Loucy (cell line): ENCODE results near the gene ZNF581.

ENCODE experiments used
- H2AFZ ChIP-seq: fragments of 200-600 bp; sonication (generic); 2 replicates; pipeline ENCODE4 v1.6.0; 2016; ENCODE audit warnings: antibody characterized with exemption, mild to moderate bottlenecking, low read length, moderate library complexity
- H3F3A ChIP-seq: fragments of 200-600 bp; 2 replicates; pipeline ENCODE4 v1.6.0; 2016; ENCODE audit warnings: antibody characterized with exemption, low read depth, mild to moderate bottlenecking
- H3K27me3 ChIP-seq: fragments of 200-600 bp; sonication (generic); 2 replicates; pipeline ENCODE4 v1.6.1; 2014; ENCODE audit warnings: low read length, mild to moderate bottlenecking; ENCODE audit not compliant: insufficient read depth, poor library complexity, severe bottlenecking
- H3K36me3 ChIP-seq: fragments of 200-600 bp; sonication (generic); 2 replicates; pipeline ENCODE4 v1.6.1; 2016; ENCODE audit warnings: low read length; ENCODE audit not compliant: insufficient read depth
- H3K4me1 ChIP-seq: fragments of 200-600 bp; sonication (generic); 2 replicates; pipeline ENCODE4 v1.5.1; 2014; ENCODE audit warnings: low read length, mild to moderate bottlenecking; ENCODE audit not compliant: insufficient read depth, poor library complexity, severe bottlenecking
- H3K4me2 ChIP-seq: fragments of 200-600 bp; sonication (generic); 2 replicates; pipeline ENCODE4 v1.6.0; 2014; ENCODE audit warnings: antibody characterized with exemption, low read length, low read depth, mild to moderate bottlenecking; ENCODE audit not compliant: poor library complexity, severe bottlenecking
- H3K4me3 ChIP-seq: fragments of 200-600 bp; sonication (generic); 2 replicates; pipeline ENCODE4 v1.5.1; 2014; ENCODE audit warnings: low read length, mild to moderate bottlenecking, mixed read lengths; ENCODE audit not compliant: poor library complexity, severe bottlenecking
- H3K79me2 ChIP-seq: fragments of 200-600 bp; sonication (generic); 2 replicates; pipeline ENCODE4 v1.6.1; 2014; ENCODE audit warnings: low read length; ENCODE audit not compliant: insufficient read depth
- H3K9ac ChIP-seq: fragments of 200-600 bp; sonication (generic); 2 replicates; pipeline ENCODE4 v1.6.0; 2014; ENCODE audit warnings: mild to moderate bottlenecking, low read depth, low read length, moderate library complexity; ENCODE audit not compliant: poor library complexity, severe bottlenecking
- H3K9me2 ChIP-seq: fragments of 200-600 bp; sonication (generic); replicated peaks from 2 replicates; pipeline ENCODE4 v1.6.1; 2016; ENCODE audit warnings: low read depth, low read length, mixed read lengths
- H3K9me3 ChIP-seq: fragments of 200-600 bp; sonication (generic); 2 replicates; pipeline ENCODE4 v1.6.1; 2014; ENCODE audit warnings: mild to moderate bottlenecking, antibody characterized with exemption, low read length, low read depth; ENCODE audit not compliant: insufficient read depth
- H4K20me1 ChIP-seq: fragments of 200-600 bp; sonication (generic); 2 replicates; pipeline ENCODE4 v1.6.0; 2014; ENCODE audit warnings: antibody characterized with exemption, low read length, mild to moderate bottlenecking; ENCODE audit not compliant: insufficient read depth, poor library complexity, severe bottlenecking
- EZH2phosphoT487 ChIP-seq: fragments of 200-600 bp; IDR thresholded peaks from 2 replicates; pipeline ENCODE4 v1.6.1; 2018; ENCODE audit warnings: antibody characterized with exemption, mild to moderate bottlenecking, moderate library complexity, borderline replicate concordance
- TF ChIP-seq, protein P1 (sequence below): fragments of 200-600 bp; sonication (generic); conservative IDR thresholded peaks from 2 replicates; pipeline ENCODE4 v1.5.1; 2014; ENCODE audit warnings: mild to moderate bottlenecking, antibody characterized with exemption, low read length

ZNF581 gene

DNA sequence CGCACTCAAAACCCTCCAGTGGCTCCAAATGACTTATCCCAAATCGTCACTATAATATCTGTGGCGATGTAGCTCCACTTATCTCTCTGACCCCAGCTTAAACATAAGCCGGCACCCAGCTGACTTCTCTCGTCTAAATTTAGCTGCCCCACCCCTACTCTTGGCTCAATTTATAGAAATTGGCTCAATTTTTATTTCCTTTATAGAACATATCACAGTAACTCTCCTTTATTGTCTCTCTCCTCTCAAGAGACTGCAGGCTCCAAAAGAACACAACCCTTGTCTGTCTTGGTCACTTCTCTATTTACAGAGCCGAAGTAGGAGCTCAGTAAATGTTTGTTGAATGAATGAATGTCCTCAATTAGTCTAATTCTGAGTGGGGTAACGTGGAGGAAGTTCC, 19.9 kb upstream of the ZNF581 start:
- peak overlapping the region; percentile 66 for H3K4me2 ChIP-seq
- no peak overlapping the region for H2AFZ ChIP-seq

GRCh38 chr19:55624109-55625003, 19.1 kb upstream of the ZNF581 start, which contains the start of gene ZNF784:
ZNF784 (minus strand) TSS chr19:55624566; CDS start chr19:55624561, 5 bp downstream.
- Histone ChIP-seq H3K9ac (peak within 1 kb of the TSS; percentile 69), H3K4me1 (peaks cover 16% of the 10 kb centered on the region), H3K4me2 (peak within 1 kb of the TSS; percentile 80), H3K9me3 (no peaks in the 10 kb centered on the region), H3F3A (no peaks in the 10 kb centered on the region), H3K27me3 (no peaks in the 10 kb centered on the region), H3K4me3 (peak within 1 kb of the TSS; percentile 76), H3K79me2 (0 out of 2 replicates have a peak, but pooled peaks cover 7% of the 10 kb centered on the region), H3K36me3 (no peaks in the 10 kb centered on the region), H2AFZ (peak within 1 kb of the TSS; percentile 79), H4K20me1 (peaks cover 6% of the 10 kb centered on the region), H3K9me2 (no peaks in the 10 kb centered on the region)
- TF ChIP-seq, protein P1, sequence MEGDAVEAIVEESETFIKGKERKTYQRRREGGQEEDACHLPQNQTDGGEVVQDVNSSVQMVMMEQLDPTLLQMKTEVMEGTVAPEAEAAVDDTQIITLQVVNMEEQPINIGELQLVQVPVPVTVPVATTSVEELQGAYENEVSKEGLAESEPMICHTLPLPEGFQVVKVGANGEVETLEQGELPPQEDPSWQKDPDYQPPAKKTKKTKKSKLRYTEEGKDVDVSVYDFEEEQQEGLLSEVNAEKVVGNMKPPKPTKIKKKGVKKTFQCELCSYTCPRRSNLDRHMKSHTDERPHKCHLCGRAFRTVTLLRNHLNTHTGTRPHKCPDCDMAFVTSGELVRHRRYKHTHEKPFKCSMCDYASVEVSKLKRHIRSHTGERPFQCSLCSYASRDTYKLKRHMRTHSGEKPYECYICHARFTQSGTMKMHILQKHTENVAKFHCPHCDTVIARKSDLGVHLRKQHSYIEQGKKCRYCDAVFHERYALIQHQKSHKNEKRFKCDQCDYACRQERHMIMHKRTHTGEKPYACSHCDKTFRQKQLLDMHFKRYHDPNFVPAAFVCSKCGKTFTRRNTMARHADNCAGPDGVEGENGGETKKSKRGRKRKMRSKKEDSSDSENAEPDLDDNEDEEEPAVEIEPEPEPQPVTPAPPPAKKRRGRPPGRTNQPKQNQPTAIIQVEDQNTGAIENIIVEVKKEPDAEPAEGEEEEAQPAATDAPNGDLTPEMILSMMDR: no peak
- no peak for TF ChIP-seq EZH2phosphoT487

More for the DNA sequence above, 19.9 kb upstream of the ZNF581 start:
- Histone ChIP-seq H4K20me1 (peaks cover 6% of the 10 kb centered on the region), H3K4me3 (peak overlapping the region; percentile 76), H3K9me3 (no peaks in the 10 kb centered on the region), H3K27me3 (no peaks in the 10 kb centered on the region), H3K79me2 (0 out of 2 replicates have a peak, but pooled peaks cover 7% of the 10 kb centered on the region), H3F3A (no peaks in the 10 kb centered on the region), H3K36me3 (no peaks in the 10 kb centered on the region), H3K9ac (no peak overlapping the region), H3K4me1 (peaks cover 16% of the 10 kb centered on the region), H3K9me2 (no peaks in the 10 kb centered on the region)
- no peak for TF ChIP-seq EZH2phosphoT487
- TF ChIP-seq, protein P1: no peak

DNA sequence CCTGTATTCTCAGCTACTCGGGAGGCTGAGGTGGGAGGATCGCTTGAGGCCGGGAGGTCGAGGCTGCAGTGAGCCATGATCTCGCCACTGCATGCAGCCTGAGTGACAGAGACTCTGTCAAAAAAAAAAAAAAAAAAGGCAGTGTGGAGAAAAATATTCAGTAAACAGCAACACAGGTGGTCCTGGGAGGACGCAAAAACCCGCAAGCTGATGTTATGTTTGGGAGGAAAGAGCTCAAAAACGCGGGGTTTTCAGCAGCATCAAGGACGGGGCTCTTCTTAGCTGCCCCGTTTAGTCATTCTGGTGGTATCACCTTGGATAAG, 18.5 kb upstream of the ZNF581 start:
- Histone ChIP-seq H3K9me2 (no peaks in the 10 kb centered on the region), H3K9me3 (no peaks in the 10 kb centered on the region), H3F3A (no peaks in the 10 kb centered on the region), H4K20me1 (peaks cover 6% of the 10 kb centered on the region), H3K36me3 (no peaks in the 10 kb centered on the region), H3K4me1 (peaks cover 16% of the 10 kb centered on the region), H3K27me3 (no peaks in the 10 kb centered on the region), H2AFZ (peak overlapping the region; percentile 79), H3K79me2 (0 out of 2 replicates have a peak, but pooled peaks cover 7% of the 10 kb centered on the region), H3K4me2 (peak overlapping the region; percentile 80), H3K9ac (peak overlapping the region; percentile 69), H3K4me3 (peak overlapping the region; percentile 76)
- TF ChIP-seq, protein P1: no peak
- TF ChIP-seq EZH2phosphoT487: no peak
